ENCODE measurements around the gene PLXNB2.

- TF ChIP-seq CTCF (IDR thresholded peaks at IDR 0.05; ENCODE audit: low read length) (no peak), EZH2 (IDR thresholded peaks at IDR 0.05; ENCODE audit: borderline replicate concordance, low read length) (no peak)
Observed at GRCh38 chr22:50268655-50269113, 38.8 kb downstream of the PLXNB2 start.
